Muscle layer of colon (tissue), 2 donors: ENCODE results near the gene TCF19.

Experiments
- H3K27ac ChIP-seq: one replicate; pipeline ENCODE4 v1.7.0; 2013; ENCODE audit warnings: low read depth, mild to moderate bottlenecking, low read length, moderate library complexity
- H3K27me3 ChIP-seq, 2 donors: one replicate each; pipeline ENCODE4 v1.7.0; 2013; ENCODE audit warnings: low read length in 2 of 2, mild to moderate bottlenecking in 2 of 2; ENCODE audit not compliant: insufficient read depth in 2 of 2, control insufficient read depth in 1 of 2
- H3K36me3 ChIP-seq: one replicate; pipeline ENCODE4 v1.7.0; 2013; ENCODE audit warnings: mild to moderate bottlenecking, low read length; ENCODE audit not compliant: insufficient read depth
- H3K4me1 ChIP-seq: one replicate; pipeline ENCODE4 v1.7.0; 2013; ENCODE audit warnings: mild to moderate bottlenecking, low read length; ENCODE audit not compliant: insufficient read depth
- H3K4me3 ChIP-seq, 2 donors: one replicate each; pipeline ENCODE4 v1.7.0; 2013; ENCODE audit warnings: low read length in 2 of 2, low read depth in 1 of 2, mild to moderate bottlenecking in 1 of 2, moderate library complexity in 1 of 2
- H3K9ac ChIP-seq: one replicate; pipeline ENCODE4 v1.7.0; 2013; ENCODE audit warnings: low read length
- H3K9me3 ChIP-seq: one replicate; pipeline ENCODE4 v1.7.0; 2013; ENCODE audit warnings: mild to moderate bottlenecking, low read length
- donor health status: abdominal sarcoma.
- donor health status: Adenocarcinoma of cecum.

Gene TCF19, protein sequence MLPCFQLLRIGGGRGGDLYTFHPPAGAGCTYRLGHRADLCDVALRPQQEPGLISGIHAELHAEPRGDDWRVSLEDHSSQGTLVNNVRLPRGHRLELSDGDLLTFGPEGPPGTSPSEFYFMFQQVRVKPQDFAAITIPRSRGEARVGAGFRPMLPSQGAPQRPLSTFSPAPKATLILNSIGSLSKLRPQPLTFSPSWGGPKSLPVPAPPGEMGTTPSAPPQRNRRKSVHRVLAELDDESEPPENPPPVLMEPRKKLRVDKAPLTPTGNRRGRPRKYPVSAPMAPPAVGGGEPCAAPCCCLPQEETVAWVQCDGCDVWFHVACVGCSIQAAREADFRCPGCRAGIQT

DNA sequence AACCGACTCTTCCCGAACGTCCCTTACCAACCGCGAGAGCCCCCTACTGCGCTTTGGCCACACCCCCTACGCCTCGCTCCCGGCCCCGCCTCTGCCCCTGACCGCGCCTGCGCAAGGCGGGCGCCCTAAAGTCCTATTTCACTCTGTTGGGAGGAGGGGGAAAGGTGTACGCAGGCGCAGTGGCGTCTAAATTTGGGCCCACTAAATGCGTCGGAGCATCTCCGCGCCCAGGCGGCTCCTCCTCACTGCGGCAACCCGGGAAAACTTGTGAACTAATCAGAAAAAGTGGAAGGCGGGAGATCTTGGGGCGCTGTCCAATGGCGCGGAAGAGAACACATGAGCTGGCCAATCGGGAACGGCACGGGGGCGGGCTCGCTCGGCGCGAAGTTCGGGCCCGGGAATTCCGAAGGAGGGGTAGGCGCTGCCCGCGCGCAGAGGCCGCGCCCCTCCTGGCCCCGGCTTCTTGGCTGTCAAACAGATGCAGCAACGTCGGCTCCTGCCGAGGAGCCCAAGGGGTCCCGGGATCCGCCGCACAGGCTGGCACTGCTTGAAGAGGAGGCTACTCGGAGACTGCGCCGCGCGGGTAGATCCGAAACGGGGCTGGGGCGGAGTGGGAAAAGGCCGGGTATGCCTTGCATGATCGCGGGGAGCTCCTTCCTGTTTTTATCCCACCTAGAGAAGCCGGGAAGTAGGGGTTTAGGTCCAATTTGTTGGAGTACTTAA lies at the start of gene TCF19:
Gene TCF19, plus strand, starts transcription at position 450 of the 723 bp plus-strand sequence. CDS start 881 bp downstream, outside the sequence.
- Histone ChIP-seq H3K9me3 (no peaks in the 10 kb centered on the region), H3K4me3 (peak within 1 kb of the TSS; percentile 48 to 94), H3K4me1 (peaks cover 19% of the 10 kb centered on the region), H3K27ac (peak within 1 kb of the TSS; percentile 67), H3K9ac (peak within 1 kb of the TSS; percentile 61), H3K27me3 (no peaks in the 10 kb centered on the region), H3K36me3 (peaks cover 20% of the 10 kb centered on the region)

DNA sequence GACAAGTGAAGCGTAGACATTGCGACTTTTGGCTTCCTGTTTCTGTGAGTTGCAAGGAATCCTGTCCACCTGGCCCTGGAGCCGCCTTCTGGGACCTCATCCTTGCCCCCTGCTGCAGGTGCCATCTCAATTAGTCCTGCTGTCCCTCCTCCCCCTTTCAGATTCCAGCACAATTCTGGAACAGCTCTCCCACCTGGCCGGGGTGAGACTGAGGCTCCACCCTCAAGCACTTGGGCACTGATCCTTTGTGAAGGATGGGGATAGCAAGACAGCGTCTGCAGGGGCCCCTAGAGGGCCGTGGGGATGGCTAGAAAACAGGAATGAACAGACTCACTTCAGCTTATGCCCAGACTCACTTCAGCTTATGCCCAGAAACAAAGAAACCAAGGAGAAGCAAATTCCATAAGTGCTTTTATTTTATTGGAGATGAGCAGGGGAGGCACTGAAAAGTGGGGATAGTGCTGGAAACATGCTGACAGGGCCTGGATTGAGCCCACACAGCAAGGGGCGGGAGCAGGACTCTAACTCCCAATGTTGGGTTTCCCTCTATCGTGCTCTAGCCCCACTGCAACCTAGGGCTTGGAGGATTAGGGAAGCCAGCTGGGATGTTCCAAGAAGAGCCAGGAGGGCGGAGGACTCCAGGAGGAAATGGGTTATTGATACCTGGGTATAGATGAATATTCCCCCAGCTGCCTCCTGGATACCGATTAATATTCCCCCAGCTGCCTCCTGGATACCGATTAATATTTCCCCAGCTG lies 47.4 kb upstream of the TCF19 start:
- Histone ChIP-seq H3K4me1 (peaks cover 26% of the 10 kb centered on the region), H3K36me3 (no peaks in the 10 kb centered on the region), H3K27ac (no peak overlapping the region), H3K9me3 (no peaks in the 10 kb centered on the region), H3K4me3 (no peak overlapping the region), H3K9ac (no peak overlapping the region), H3K27me3 (no peaks in the 10 kb centered on the region)

DNA sequence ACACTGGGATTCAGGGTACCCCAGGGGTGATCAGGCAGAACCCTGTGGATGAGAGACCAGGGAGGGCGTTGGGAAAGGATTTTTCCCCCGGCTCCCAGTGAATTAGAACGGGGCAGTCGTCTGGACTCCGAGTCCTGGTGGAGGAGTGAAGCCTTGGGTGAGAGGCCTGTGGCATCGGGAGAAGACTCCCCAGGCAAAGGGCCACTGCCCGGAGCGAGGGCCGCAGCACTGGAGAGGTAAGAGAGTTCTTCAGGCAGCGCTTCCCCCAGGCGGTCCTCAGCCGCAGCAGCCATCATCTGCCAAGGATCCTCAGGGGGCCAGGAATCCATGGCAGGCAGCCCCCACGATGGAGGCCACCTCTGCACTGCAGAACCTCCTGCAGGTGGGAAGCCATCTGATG lies 46.7 kb upstream of the TCF19 start:
- Histone ChIP-seq H3K36me3 (no peaks in the 10 kb centered on the region), H3K9me3 (no peaks in the 10 kb centered on the region), H3K4me3 (no peak overlapping the region), H3K4me1 (peaks cover 29% of the 10 kb centered on the region), H3K27ac (no peak overlapping the region), H3K27me3 (no peaks in the 10 kb centered on the region), H3K9ac (no peak overlapping the region)

DNA sequence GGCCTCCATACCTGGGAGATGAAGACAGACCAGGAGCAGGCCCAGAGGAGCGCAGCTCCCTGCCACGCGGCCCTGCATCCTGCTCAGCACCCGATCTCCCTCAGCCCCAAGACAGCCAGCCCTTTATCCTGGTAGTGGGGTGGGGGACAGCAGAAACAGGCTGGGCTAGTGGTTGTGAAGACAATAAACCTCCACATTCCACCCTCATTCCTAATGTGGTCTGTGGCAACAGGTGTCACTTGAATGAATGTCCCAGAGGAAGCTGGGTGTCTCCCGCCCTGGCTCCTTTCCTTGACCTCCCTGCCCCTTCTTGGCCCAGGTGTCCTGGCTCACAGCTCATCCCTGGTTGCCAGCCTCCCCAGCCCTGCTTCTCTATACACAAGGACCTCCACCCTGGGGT lies 45.9 kb upstream of the TCF19 start, which contains the start of gene C6orf15:
Gene C6orf15, minus strand, starts transcription at position 98 of the 400 bp plus-strand sequence. Its CDS starts 20 bp downstream, at position 78.
- peaks cover 32% of the 10 kb centered on the region for H3K4me1 ChIP-seq
- H3K9ac ChIP-seq: no peak within 1 kb of the TSS
- H3K4me3 ChIP-seq: no peak within 1 kb of the TSS
- H3K27ac ChIP-seq: no peak within 1 kb of the TSS
- no peaks in the 10 kb centered on the region for H3K9me3 ChIP-seq
- no peaks in the 10 kb centered on the region for H3K27me3 ChIP-seq
- H3K36me3 ChIP-seq: no peaks in the 10 kb centered on the region

DNA sequence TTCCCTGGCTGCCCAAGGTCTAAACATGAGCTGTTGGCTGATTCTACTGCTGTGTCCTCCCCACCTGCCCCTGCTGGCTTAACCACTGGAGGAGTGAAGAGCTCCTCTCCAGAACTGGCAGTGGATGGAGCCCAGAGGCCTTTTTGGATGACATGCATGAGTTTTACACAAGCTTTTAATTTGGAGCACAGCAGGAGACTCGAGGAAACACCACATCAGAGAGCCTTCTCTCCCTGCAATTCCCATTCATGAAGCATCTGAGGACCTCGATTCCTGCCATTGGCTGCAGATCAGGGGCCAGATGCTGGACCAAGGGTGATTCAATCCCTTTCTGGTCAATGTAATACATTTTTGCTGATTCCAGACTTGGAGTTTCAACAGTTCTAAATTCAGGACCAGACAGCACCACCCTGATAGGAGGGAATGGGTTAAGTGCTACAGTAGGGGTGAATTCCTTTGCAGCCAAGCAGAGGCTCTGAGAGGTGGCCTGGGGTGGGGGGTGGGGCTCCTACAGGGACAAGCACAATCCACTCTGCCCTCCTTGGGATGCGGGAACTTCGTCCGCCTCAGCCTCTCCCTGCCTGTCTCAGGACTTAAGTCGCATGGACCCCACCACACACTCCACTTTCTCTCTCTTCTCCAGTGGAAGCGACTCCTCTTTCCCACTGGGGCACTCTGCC lies 44.4 kb upstream of the TCF19 start:
- H3K9ac ChIP-seq: no peak overlapping the region
- H3K4me3 ChIP-seq: peak overlapping the region in 1 of 2 donors; percentile 37
- H3K9me3 ChIP-seq: no peaks in the 10 kb centered on the region
- no peaks in the 10 kb centered on the region for H3K36me3 ChIP-seq
- peak overlapping the region; percentile 68 for H3K27ac ChIP-seq
- H3K27me3 ChIP-seq: no peaks in the 10 kb centered on the region
- peaks cover 33% of the 10 kb centered on the region for H3K4me1 ChIP-seq

DNA sequence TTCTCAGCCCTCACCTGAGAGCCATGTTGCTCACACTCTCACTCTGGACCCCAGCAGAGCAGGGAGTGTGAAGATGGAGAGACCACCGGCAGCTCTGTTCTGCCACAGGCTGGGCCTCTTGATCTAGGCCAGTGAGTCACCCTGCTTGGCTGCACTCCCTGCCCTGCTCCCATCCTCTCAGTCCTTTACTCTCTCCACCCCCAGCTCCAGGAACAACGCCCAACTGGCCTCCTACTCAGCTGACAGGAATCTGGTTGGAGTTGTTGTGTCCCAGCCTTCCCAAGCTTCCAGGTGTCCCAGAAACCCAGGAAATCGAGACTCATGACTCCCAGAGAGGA lies 43.9 kb upstream of the TCF19 start, which contains the start of gene PSORS1C1:
Gene PSORS1C1, plus strand, starts transcription at position 260 of the 338 bp plus-strand sequence. CDS start 14,833 bp downstream, outside the sequence.
- H3K27me3 ChIP-seq: no peaks in the 10 kb centered on the region
- H3K36me3 ChIP-seq: no peaks in the 10 kb centered on the region
- H3K27ac ChIP-seq: peak within 1 kb of the TSS; percentile 68
- H3K4me3 ChIP-seq: peak within 1 kb of the TSS in 1 of 2 donors; percentile 37
- H3K9me3 ChIP-seq: no peaks in the 10 kb centered on the region
- peak within 1 kb of the TSS; percentile 9 for H3K9ac ChIP-seq
- peaks cover 33% of the 10 kb centered on the region for H3K4me1 ChIP-seq

DNA sequence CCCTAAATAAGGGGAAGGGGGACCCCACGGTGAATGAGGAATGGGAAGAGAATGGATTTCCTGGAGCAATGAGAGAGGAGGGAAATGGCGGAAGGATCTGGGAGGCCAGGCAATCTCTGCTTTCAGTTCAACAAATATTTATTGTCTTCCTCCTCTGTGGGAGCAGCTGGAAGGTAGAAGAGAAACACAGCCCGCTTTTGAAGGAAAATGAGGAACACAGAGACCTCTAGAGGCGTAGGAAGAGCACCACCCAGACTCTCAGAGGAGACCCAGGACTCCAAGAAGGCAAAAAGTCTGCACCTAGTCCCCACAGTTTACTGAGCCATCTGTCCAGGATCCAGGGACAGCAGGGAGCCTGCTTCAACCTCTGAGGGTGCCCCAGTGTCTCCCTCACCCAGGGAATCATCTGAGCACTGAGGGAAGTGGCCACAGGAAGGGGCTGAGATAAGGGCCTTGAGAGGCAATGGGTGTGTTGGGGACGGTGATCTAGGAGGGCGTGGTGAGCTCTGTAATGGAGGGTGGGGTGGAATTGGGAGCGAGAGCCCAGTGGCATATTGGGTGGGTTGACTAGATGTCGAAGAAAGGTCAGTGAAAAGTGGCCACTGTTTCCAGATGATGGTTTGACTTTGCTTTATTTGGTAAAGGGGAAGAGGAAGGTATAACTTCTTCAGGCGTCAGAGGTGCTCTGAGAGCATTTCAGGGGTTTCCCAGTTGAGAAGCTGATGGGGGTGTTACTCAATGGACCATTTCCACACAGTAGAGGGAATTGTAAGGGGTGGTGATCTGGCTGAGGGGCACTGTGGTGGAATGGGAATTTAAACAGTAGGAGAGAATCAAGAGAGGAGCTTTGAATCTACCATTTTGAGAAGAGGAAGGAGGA lies 43.2 kb upstream of the TCF19 start:
- peaks cover 33% of the 10 kb centered on the region for H3K4me1 ChIP-seq
- H3K9ac ChIP-seq: peak overlapping the region; percentile 9
- H3K27me3 ChIP-seq: no peaks in the 10 kb centered on the region
- no peaks in the 10 kb centered on the region for H3K9me3 ChIP-seq
- peak overlapping the region; percentile 68 for H3K27ac ChIP-seq
- H3K4me3 ChIP-seq: peak overlapping the region in 1 of 2 donors; percentile 37
- H3K36me3 ChIP-seq: no peaks in the 10 kb centered on the region

DNA sequence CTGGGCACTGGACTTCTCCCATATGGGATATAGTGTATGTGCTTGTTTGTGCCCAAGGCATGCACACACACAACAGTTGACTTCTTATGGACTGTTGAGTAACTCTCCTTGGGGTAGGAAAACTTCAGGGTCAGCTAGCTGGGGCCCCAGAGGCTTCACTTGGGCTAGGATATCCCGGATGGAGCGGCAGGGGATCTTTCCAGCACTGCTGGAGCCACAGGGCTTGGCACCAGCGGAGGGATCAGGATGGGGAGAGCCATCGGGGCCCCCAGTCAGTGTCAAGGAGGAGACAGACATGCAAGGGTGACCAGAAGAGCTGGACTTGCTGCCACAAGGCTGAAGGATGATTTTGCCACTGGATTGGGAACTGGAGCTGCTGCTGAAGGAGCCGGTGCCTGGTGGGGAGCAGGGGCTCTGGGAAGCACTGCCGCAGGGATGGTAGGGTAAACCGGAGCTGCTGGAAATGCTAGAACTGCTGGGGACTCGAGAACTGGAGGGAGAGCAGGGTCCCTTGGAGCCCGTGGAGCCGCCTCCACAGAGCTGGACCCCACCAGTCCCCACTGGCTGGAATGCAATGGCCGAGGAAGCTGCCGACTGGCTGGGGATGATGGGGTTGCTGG lies 42.3 kb upstream of the TCF19 start:
- no peak overlapping the region for H3K27ac ChIP-seq
- no peak overlapping the region for H3K9ac ChIP-seq
- no peaks in the 10 kb centered on the region for H3K9me3 ChIP-seq
- H3K36me3 ChIP-seq: no peaks in the 10 kb centered on the region
- H3K27me3 ChIP-seq: no peaks in the 10 kb centered on the region
- H3K4me3 ChIP-seq: no peak overlapping the region
- peaks cover 33% of the 10 kb centered on the region for H3K4me1 ChIP-seq

DNA sequence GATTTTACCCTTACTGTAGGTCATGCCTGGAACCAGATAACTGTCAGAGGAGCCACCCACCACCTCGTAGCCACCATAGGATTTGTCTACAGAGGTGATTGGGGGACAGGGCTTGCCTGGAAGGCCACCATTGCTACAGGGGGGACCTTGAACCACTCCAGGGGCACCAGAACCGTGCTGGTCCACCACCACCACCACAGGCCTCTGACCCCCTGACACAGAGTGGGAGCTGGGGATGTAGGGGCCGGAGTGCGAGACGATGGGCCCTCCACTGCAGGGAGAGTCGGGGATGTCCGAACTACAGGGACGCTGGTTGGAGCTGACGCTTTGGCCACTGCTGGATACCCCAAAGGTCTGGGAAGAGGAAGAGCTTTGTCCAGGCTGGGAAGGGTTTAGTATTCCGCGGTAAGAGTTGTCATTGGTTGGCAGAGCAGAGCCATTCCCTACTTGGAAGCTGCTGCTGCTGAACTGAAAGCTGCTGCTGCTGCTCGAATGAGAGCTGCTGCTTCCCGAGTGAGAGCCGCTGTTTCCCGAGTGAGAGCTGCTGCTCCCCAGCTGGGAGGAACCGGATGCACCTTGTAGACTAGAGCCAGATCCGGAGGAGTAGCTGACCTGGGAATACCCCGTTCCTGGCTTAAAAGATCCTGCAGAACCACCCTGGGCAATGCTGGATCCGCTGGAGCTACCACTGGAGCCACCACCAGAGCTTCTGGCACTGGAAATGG lies 41.6 kb upstream of the TCF19 start:
- Histone ChIP-seq H3K36me3 (no peaks in the 10 kb centered on the region), H3K27ac (peak overlapping the region; percentile 19), H3K27me3 (no peaks in the 10 kb centered on the region), H3K9me3 (no peaks in the 10 kb centered on the region), H3K4me1 (peaks cover 35% of the 10 kb centered on the region), H3K9ac (no peak overlapping the region), H3K4me3 (peak overlapping the region in 1 of 2 donors; percentile 21)
